DMS 273 treated with DMSO at 0.1 percent for 48 hours (cell line): ENCODE results near the gene TMEM171.

Experiments
- DNase-seq: peaks from one replicate; lab custom pipeline; 2025; lab: John Stamatoyannopoulos, UW

TMEM171 gene

GRCh38 chr5:73120222-73121118 is at the start of gene TMEM171:
Gene TMEM171, plus strand, starts transcription at chr5:73120575. Its CDS starts 2,799 bp downstream, at chr5:73123374.
- DNase-seq = no peak

- no peak for DNase-seq
Observed at GRCh38 chr5:73081093-73081492, 39.3 kb upstream of the TMEM171 start.

- DNase-seq = no peak
Observed at GRCh38 chr5:73088026-73088425, 32.3 kb upstream of the TMEM171 start.

GRCh38 chr5:73093943-73094342 is 26.4 kb upstream of the TMEM171 start:
- no peak for DNase-seq

- DNase-seq = no peak
Observed at GRCh38 chr5:73094415-73094814, 26.0 kb upstream of the TMEM171 start.

GRCh38 chr5:73095564-73096238 is 24.7 kb upstream of the TMEM171 start:
- no peak for DNase-seq

GRCh38 chr5:73096239-73096575 is 24.2 kb upstream of the TMEM171 start:
- no peak for DNase-seq

- no peak for DNase-seq
Observed at GRCh38 chr5:73097740-73098139, 22.6 kb upstream of the TMEM171 start.

- no peak for DNase-seq
Observed at GRCh38 chr5:73100109-73100508, 20.3 kb upstream of the TMEM171 start.

- DNase-seq = no peak
Observed at GRCh38 chr5:73103870-73104299, 16.5 kb upstream of the TMEM171 start.

- DNase-seq = no peak
Observed at GRCh38 chr5:73104326-73104725, 16.0 kb upstream of the TMEM171 start.

- DNase-seq = no peak
Observed at GRCh38 chr5:73106335-73106734, 14.0 kb upstream of the TMEM171 start.

GRCh38 chr5:73110190-73110589 is 10.2 kb upstream of the TMEM171 start:
- no peak for DNase-seq

GRCh38 chr5:73111536-73111935 is 8.8 kb upstream of the TMEM171 start:
- no peak for DNase-seq

- no peak for DNase-seq
Observed at GRCh38 chr5:73112359-73112758, 8.0 kb upstream of the TMEM171 start.

GRCh38 chr5:73114044-73114688 is 6.2 kb upstream of the TMEM171 start:
- no peak for DNase-seq

- DNase-seq = no peak
Observed at GRCh38 chr5:73115399-73116051, 4.8 kb upstream of the TMEM171 start.

- DNase-seq = no peak
Observed at GRCh38 chr5:73116506-73116905, 3.9 kb upstream of the TMEM171 start.

- DNase-seq = no peak
Observed at GRCh38 chr5:73117088-73117740, 3.2 kb upstream of the TMEM171 start.

GRCh38 chr5:73118391-73118973 is 1.9 kb upstream of the TMEM171 start:
- DNase-seq = no peak

GRCh38 chr5:73119451-73120157 is 771 bp upstream of the TMEM171 start:
- no peak for DNase-seq
